Body of pancreas (tissue), 4 donors: ENCODE data around the gene AMACR.

Experiments
- CTCF ChIP-seq, 7 experiments: fragments of 450-650 bp in 4 of 7; fragments of 200-600 bp in 3 of 7; sonication (generic) in 3 of 7; IDR thresholded peaks; one replicate each; pipeline ENCODE4 v1.5.1; 2016 to 2019; ENCODE audit warnings: antibody characterized with exemption in 7 of 7
- POLR2A ChIP-seq, 3 donors: fragments of 450-650 bp; IDR thresholded peaks; one replicate each; pipeline ENCODE4 v1.6.1; 2016; ENCODE audit warnings: antibody characterized with exemption in 3 of 3, mild to moderate bottlenecking in 2 of 3

GRCh38 chr5:33964132-33964700 lies 43.6 kb downstream of the AMACR start:
- TF ChIP-seq CTCF (IDR thresholded peaks at IDR 0.05) (no peak), POLR2A (IDR thresholded peaks at IDR 0.05) (no peak)
